Adrenal gland (tissue), 5 donors: Measurements from ENCODE around the gene CHD9.

ENCODE experiments used
- CTCF ChIP-seq, 6 experiments: fragments of 450-650 bp in 4 of 6; fragments of 200-600 bp in 2 of 6; sonication (generic) in 1 of 6; IDR thresholded peaks; 1 replicate in 5 of 6; 2 replicates in 1 of 6; pipeline versions ENCODE4 v1.5.1 to v1.8.0; 2016 to 2021; ENCODE audit warnings: antibody characterized with exemption in 6 of 6, mild to moderate bottlenecking in 2 of 6, moderate library complexity in 1 of 6
- POLR2A ChIP-seq, 2 donors: fragments of 450-650 bp; IDR thresholded peaks; one replicate each; pipeline ENCODE4 v1.6.1; 2017; ENCODE audit warnings: antibody characterized with exemption in 2 of 2, mild to moderate bottlenecking in 2 of 2, moderate library complexity in 1 of 2
- donor health status: DM: no; HTN: no; CAD: no.

- TF ChIP-seq CTCF (IDR thresholded peaks at IDR 0.05) (no peak), POLR2A (IDR thresholded peaks at IDR 0.05) (no peak)
Observed at GRCh38 chr16:53234836-53235235, 180.0 kb downstream of the CHD9 start.
